ENCODE data around the gene SCLT1.
A peak's percentile ranks its signal among the peaks of the same experiment; 100 is the strongest.

The SCLT1 gene

GRCh38 chr4:129064717-129065116, 28.6 kb downstream of the SCLT1 start:
- no peak for DNase-seq

- no peak for DNase-seq
These were observed 29.7 kb downstream of the SCLT1 start for GRCh38 chr4:129063640-129064039.

DNA sequence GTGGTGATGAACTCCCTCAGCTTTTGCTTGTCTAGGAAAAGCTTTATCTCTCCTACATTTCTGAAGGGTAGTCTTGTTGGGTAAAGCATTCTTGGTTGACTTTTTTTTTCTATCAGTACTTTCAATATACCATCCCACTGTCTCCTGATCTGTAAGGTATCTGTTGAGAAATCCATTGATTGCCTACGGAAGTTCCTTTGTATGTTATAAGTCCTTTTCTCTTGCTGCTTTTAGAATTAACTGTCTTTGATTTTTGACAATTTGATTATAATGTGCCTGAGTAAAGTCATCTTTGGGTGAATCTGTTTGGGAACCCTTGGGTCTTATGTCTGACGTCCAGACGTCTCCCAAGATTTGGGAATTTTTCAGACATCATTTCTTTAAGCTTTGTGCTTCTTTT, 30.8 kb downstream of the SCLT1 start:
- no peak for DNase-seq

GRCh38 chr4:129059028-129059427, 34.3 kb downstream of the SCLT1 start:
- DNase-seq = no peak

DNA sequence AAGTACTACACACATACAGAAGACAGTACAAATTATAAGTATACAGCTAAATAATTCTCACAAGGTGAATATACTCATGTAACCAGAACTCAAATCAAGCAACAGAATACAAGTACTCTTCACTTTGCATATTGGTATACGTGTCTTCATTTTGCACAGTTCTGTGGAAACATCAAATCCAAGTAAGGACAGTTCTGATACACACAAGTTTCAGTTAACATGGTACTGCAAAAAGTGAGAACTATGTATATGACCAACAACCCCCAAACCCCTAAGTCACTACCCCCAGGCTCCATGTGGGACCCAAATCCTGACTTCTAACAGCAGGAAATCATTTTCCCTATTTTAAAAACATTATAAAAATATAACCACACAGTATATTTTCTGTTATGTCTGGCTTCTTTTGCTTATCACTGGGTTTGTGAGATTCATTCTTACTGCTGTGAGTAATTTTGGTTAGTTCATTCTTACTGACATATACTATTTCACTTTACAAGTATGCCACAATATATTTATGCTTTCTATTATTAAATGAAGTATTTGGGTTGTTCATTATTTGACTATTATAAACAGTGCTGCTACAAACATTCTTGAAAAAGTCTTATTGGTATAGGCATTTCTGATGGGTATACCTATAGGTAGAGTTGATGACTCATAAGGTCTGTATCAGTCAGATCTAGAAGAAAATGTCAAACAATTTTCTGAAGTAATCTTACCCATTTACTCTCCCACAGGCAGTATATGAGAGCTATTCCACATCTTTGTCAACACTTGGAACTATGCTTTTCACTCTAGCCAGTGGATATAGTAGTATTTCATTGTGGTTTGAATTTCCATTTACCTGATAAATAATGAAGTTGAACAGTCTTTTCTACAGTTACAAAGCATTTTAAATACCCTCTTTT, 47.0 kb downstream of the SCLT1 start:
- no peak for DNase-seq

DNA sequence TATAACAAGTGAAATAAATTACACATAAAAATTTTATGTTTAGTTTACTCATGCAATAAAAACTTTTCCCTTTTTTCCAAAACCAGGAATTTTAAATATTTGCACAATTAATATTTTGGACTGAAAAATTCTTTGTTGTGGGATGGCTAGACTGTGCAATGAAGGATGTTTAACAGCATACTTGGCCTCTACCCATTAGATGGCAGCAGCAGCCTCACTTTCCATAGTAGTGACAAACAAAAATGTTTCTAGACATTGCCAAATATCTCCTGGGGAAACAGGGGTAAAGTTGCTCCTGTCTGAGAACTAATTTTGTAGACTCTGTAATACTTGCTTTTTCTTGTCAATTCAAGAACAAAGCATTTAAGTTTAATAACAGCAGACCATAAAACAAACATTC, 49.8 kb downstream of the SCLT1 start:
- peak in 1 of 2 experiments; percentile 0 for DNase-seq

DNA sequence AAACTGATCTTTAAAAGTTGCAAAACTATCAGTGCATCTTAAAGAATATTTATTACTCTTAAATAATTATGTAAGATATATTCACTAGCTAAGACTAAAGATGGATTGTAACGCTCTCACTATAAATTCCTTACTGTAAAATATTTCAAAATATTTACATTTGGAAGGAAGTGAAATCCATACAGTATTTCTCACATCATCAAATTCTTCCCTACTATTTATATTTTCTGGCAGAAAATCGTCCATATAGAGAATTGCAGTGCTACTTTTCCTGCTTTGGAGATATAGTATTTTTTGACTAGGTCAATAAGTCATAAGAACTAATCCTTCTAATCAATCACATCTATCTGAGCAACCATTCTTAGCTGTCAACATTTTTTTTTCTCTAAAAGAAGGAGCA, 52.9 kb downstream of the SCLT1 start:
- DNase-seq = no peak

DNA sequence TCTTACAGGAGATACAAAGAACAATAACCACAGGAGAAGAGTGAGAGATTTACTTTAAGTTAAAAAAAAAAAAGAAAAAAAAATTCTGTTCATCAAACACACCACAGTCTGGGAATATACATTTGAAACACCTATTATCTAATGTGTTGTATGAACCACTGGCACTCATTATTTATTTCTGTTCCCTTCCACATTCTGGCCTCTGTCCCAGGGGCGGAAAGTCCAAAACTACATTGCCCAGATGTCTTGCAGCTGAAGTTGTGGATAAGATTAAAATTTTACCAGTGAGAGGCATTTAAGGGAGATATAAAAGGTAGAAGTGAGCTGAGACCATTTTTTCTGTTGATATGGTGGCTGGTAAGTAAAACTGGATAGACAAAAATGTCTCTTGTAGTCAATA, 56.2 kb downstream of the SCLT1 start:
- DNase-seq = no peak

- DNase-seq = no peak
These were observed 78.5 kb downstream of the SCLT1 start for GRCh38 chr4:129014566-129015509.

DNA sequence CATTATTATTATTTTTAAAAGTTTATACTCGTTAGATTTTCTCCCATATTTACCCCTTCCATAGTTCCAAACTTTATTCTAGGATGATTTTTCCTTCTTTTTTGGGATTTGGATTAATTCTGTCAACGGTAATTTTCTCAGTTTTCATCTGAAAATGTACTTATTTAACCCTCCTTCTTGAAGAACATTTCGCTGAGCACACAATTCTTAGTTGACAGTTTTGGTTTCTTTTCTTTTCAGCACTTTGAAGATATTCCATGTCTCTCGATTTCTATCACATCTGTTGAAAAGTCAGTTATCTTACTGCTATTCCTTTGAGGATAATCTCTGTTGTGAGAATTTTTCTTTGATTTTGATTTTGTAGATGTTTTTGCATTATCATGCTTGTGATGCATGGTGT, 85.2 kb downstream of the SCLT1 start:
- no peak for DNase-seq

- no peak for DNase-seq
These were observed 106.4 kb downstream of the SCLT1 start for GRCh38 chr4:128986908-128987307.

DNA sequence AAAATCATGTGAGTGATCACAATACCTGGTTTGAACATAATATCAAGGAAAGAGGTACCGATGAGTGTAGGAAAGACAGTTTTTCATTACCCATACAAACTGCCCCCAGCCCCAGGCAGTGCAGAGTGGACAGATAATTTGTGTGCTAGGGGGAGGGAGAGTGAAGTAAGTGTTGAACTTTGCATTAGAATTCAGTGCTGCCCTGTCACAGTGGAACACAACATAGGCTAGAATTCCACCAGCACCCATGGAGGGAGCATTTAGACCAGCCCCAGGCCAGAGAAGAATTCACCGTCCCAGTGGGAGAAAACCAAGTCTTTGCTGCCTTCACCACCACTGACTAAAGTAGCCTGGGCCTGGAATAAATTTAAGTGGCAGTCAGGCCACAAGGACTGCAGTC, 107.3 kb downstream of the SCLT1 start:
- DNase-seq = no peak

DNA sequence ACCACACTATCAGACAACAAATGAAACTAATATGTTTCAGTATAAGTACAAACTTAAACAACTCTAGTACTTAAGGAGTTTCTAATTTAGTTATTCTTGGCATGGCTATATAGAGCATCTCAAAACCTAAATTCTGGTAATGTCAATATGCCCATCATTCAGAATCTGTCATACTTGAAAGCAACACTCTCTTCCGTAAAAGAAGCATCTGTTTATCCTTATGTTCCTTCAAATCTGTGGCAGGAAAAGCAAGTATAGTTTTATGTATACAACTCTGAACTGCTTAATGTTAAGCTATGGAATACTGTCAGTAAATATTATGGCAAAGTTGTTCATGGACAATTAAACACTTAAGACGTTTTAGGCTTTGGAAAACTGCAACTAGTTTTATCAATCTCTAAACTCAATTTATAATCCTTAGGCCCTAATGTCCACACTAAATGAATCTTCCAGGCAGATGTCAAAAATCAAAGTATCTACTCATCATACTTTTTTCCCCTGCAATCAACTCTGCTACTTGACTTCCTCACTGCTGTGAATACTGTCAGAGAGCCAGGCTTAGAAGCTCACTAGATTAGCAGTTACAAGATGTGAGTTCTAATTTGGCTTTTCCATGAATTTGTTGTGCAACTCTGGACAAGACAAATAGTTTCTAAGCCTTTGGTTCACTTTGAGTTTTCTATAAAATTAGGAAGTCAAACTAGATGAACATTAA, 109.4 kb downstream of the SCLT1 start:
- no peak for DNase-seq

GRCh38 chr4:128981377-128981776, 112.0 kb downstream of the SCLT1 start:
- no peak for DNase-seq

DNA sequence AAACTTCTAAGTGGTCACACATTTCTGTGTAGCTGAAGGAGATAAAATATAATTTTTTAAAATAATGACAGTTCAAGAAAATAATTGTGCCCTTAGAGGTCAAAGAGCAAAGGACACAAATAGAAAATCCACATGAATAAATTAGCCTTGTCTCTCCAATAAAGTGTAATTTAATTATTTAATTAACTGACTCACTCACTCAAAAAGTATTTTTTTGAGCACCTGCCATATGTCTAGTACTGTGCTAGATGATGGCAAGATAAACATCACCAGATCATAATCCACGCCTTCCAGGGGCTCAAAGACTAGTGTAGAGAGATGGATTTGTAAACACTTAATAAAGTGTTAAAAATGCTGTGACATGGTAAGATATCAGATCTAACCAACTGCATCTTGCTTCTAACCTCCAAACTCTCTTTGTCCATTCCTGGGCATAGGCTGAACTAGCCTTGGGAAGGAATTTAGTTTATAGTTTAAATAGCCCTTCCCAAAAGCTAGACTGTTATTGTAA, 112.5 kb downstream of the SCLT1 start:
- no peak for DNase-seq

DNA sequence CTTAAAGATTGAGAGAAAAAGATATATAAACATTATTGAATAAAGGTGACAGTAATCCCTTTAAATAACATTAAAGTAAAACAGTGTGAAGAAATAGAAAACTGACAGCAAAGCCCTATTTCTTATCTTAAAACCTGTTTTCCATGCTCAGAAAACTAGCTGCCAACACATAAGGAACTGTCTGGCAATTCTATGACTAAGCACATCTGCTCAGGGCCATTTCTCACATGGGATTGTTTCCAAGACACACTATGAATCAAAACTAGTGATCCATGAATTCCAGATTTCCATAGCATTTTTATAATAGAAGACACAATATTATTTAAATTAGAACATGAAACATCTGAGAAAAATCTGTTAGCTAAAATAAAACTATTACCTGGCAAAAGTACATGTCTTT, 113.4 kb downstream of the SCLT1 start:
- DNase-seq = no peak

DNA sequence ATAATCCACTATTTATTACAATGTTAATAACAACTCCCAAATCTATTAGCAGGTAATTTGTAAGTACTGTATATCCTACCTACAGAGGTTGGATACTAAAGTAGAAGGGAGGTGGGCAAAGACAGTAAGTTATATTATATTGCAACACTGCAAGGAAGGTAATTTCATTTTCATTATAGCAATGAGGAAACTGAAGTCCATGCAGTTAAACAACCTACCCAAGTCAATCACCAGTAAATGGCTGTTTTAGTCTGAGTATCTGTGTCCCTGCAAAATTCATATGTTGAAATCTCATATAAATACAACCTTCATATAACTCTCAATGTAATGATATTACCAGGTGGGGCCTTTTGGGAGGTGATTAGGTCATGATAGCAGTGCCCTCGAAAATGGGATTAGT, 114.4 kb downstream of the SCLT1 start:
- no peak for DNase-seq

DNA sequence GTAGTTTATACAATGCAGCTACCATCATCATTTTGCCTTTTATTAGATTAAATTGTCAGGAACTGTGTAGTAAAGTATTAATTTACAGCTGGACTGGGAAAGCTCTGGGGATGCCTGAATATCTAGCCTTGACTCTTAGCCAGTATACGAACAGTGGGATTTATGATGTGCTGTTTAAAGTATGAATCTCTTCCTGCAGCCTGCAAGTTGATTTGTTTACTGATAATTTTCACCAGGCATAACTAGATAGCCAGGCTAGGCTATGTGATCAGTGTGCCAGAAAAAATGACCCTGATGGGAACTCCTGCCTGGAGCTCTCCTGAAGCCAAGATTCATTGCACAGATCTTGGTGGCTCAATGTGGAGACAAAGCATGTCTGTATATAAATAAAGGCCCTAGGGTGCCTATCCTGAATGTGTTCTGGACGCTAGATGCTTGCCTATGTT, 119.2 kb downstream of the SCLT1 start:
- DNase-seq = no peak

DNA sequence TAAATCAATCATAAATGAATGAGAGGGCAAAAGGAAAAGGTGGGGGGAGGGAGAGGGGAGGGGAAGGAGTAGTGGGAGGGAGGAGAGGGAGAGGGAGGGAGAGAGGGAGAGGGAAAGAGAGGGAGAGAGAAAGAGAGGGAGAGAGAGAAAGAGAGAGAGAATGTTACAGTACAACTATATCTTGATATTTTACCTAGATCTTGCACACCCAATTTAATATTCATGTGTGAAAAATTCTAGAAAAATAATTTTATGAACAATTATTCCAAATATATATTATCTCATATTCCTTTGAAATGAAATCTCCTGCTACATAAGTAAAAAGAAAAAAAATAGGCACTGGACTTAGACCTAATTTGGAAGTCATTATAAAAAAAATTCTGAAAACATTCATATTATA, 120.0 kb downstream of the SCLT1 start:
- no peak for DNase-seq

- no peak for DNase-seq
These were observed 131.9 kb downstream of the SCLT1 start for GRCh38 chr4:128961405-128961804.

- no peak for DNase-seq
These were observed 135.1 kb downstream of the SCLT1 start for GRCh38 chr4:128958194-128958593.

DNA sequence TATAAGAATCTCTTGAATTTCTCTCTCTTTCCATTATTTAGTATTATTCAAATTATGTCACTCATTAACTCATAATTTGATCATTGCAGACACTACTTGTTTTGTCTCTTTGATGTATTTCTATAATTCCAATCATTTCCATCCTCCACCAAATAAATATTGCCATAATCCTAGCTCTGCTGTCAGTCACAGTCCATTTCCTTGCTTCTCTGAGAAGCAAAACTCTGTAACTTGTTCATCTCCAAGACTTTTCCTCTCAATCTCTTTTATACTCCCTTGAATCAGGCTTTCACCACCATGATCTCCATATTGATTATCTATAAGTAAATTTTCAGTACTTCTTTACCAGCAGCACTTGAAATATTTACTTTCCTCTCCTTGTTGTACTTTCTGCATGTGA, 135.9 kb downstream of the SCLT1 start:
- no peak for DNase-seq

GRCh38 chr4:128955751-128956150, 137.6 kb downstream of the SCLT1 start:
- DNase-seq = no peak

All from SHP77 (cell line).